Trophoblast cell (in vitro differentiated cells and primary cell): ENCODE data around the gene CEACAM1.

ENCODE experiments used
- DNase-seq, 2 donors: peaks; one replicate each; pipeline ENCODE4 v3.0.0-alpha.2; 2016
- H2AFZ ChIP-seq: 2 replicates; pipeline ENCODE4 v1.6.1; 2013; ENCODE audit warnings: low read length, moderate library complexity, mild to moderate bottlenecking; ENCODE audit not compliant: insufficient read depth, poor library complexity
- H2AK5ac ChIP-seq: 2 replicates; pipeline ENCODE4 v1.6.1; 2013; ENCODE audit warnings: mild to moderate bottlenecking, low read length
- H2BK120ac ChIP-seq: 2 replicates; pipeline ENCODE4 v1.6.1; 2013; ENCODE audit warnings: low read length, mild to moderate bottlenecking, moderate library complexity; ENCODE audit not compliant: insufficient read depth, poor library complexity
- H2BK12ac ChIP-seq: 2 replicates; pipeline ENCODE4 v1.6.1; 2013; ENCODE audit warnings: mild to moderate bottlenecking, low read length, moderate library complexity
- H2BK5ac ChIP-seq: 2 replicates; pipeline ENCODE4 v1.6.1; 2013; ENCODE audit warnings: low read length, low read depth, moderate library complexity, mild to moderate bottlenecking; ENCODE audit not compliant: poor library complexity
- H3K14ac ChIP-seq: 2 replicates; pipeline ENCODE4 v1.6.1; 2013; ENCODE audit warnings: mild to moderate bottlenecking, low read length
- H3K18ac ChIP-seq: 2 replicates; pipeline ENCODE4 v1.6.1; 2013; ENCODE audit warnings: mild to moderate bottlenecking, low read length
- H3K23ac ChIP-seq: 2 replicates; pipeline ENCODE4 v1.6.1; 2013; ENCODE audit warnings: low read length
- H3K27ac ChIP-seq: 2 replicates; pipeline ENCODE4 v1.5.1; 2013; ENCODE audit warnings: low read depth, mild to moderate bottlenecking, inconsistent platforms, low read length, moderate library complexity
- H3K27me3 ChIP-seq: 2 replicates; pipeline ENCODE4 v1.6.1; 2013; ENCODE audit warnings: inconsistent platforms, mild to moderate bottlenecking, low read length, moderate library complexity; ENCODE audit not compliant: insufficient read depth
- H3K36me3 ChIP-seq, 2 experiments: 1 replicate in 1 of 2; 2 replicates in 1 of 2; pipeline ENCODE4 v1.6.1; 2013; ENCODE audit warnings: low read length in 2 of 2, mild to moderate bottlenecking in 2 of 2, moderate library complexity in 1 of 2; ENCODE audit not compliant: insufficient read depth in 2 of 2, control insufficient read depth in 1 of 2
- H3K4ac ChIP-seq: 2 replicates; pipeline ENCODE4 v1.6.1; 2013; ENCODE audit warnings: low read depth, mild to moderate bottlenecking, low read length, moderate library complexity
- H3K4me1 ChIP-seq, 2 experiments: 1 replicate in 1 of 2; 2 replicates in 1 of 2; pipeline ENCODE4 v1.6.1; 2013; ENCODE audit warnings: low read length in 2 of 2, mild to moderate bottlenecking in 2 of 2, moderate library complexity in 1 of 2; ENCODE audit not compliant: insufficient read depth in 2 of 2, control insufficient read depth in 1 of 2
- H3K4me2 ChIP-seq: 2 replicates; pipeline ENCODE4 v1.6.1; 2013; ENCODE audit warnings: inconsistent platforms, mild to moderate bottlenecking, low read length, moderate library complexity
- H3K4me3 ChIP-seq: 2 replicates; pipeline ENCODE4 v1.5.1; 2013; ENCODE audit warnings: mild to moderate bottlenecking, low read depth, low read length, inconsistent platforms
- H3K79me1 ChIP-seq: one replicate; pipeline ENCODE4 v1.6.1; 2013; ENCODE audit warnings: low read length
- H3K79me2 ChIP-seq: 2 replicates; pipeline ENCODE4 v1.6.1; 2013; ENCODE audit warnings: low read length, mild to moderate bottlenecking; ENCODE audit not compliant: control insufficient read depth, insufficient read depth, poor library complexity
- H3K9ac ChIP-seq: 2 replicates; pipeline ENCODE4 v1.6.1; 2013; ENCODE audit warnings: mild to moderate bottlenecking, low read length
- H3K9me3 ChIP-seq: 2 replicates; pipeline ENCODE4 v1.6.1; 2013; ENCODE audit warnings: low read depth, mild to moderate bottlenecking, control low read depth, inconsistent platforms, low read length; ENCODE audit not compliant: insufficient read depth
- H4K12ac ChIP-seq: 2 replicates; pipeline ENCODE4 v1.6.1; 2013; ENCODE audit warnings: low read depth, mild to moderate bottlenecking, low read length, moderate library complexity
- H4K8ac ChIP-seq: 2 replicates; pipeline ENCODE4 v1.6.1; 2013; ENCODE audit warnings: low read depth, mild to moderate bottlenecking, low read length, moderate library complexity
- H4K91ac ChIP-seq: one replicate; pipeline ENCODE4 v1.6.1; 2013; ENCODE audit warnings: low read depth, mild to moderate bottlenecking, low read length, moderate library complexity
- WGBS: extraction: QIAGEN DNeasy Blood & Tissue Kit; methylation state at CpG from one replicate; pipeline ENCODE4 v1.1.7; 2013; ENCODE audit warnings: missing lambda C conversion rate; ENCODE audit not compliant: insufficient read length, insufficient coverage; ENCODE audit errors: extremely low coverage; 5-methylcytosine and 5-hydroxymethylcytosine counted together

The CEACAM1 gene

GRCh38 chr19:42571116-42571515 lies 42.8 kb upstream of the CEACAM1 start:
- no peaks in the 10 kb centered on the region for H3K4me1 ChIP-seq
- H4K8ac ChIP-seq: no peak overlapping the region
- H3K79me2 ChIP-seq: no peaks in the 10 kb centered on the region
- no peak overlapping the region for H3K27ac ChIP-seq
- no peak overlapping the region for H2BK5ac ChIP-seq
- no peak overlapping the region for H3K18ac ChIP-seq
- H2AFZ ChIP-seq: no peak overlapping the region
- no peaks in the 10 kb centered on the region for H3K36me3 ChIP-seq
- H3K9ac ChIP-seq: no peak overlapping the region
- no peak overlapping the region for H2BK120ac ChIP-seq
- H3K27me3 ChIP-seq: no peaks in the 10 kb centered on the region
- no peak overlapping the region for H3K4me2 ChIP-seq
- no peak overlapping the region for H3K4ac ChIP-seq
- no peak overlapping the region for H4K91ac ChIP-seq
- no peak overlapping the region for H3K23ac ChIP-seq
- H2BK12ac ChIP-seq: no peak overlapping the region
- no peak overlapping the region for H3K14ac ChIP-seq
- WGBS: no CpG with 5 or more reads among the region's 2 CpGs
- H3K4me3 ChIP-seq: no peak overlapping the region
- H4K12ac ChIP-seq: no peak overlapping the region
- no peaks in the 10 kb centered on the region for H3K79me1 ChIP-seq
- H2AK5ac ChIP-seq: no peak overlapping the region
- peak; percentile 80 to 87 for DNase-seq
- no peaks in the 10 kb centered on the region for H3K9me3 ChIP-seq

GRCh38 chr19:42569193-42569592 lies 40.9 kb upstream of the CEACAM1 start:
- Histone ChIP-seq H3K27ac (no peak overlapping the region), H3K4ac (no peak overlapping the region), H4K12ac (no peak overlapping the region), H4K8ac (no peak overlapping the region), H3K14ac (no peak overlapping the region), H3K4me1 (no peaks in the 10 kb centered on the region), H3K79me1 (no peaks in the 10 kb centered on the region), H2BK120ac (no peak overlapping the region), H3K18ac (no peak overlapping the region), H2AFZ (no peak overlapping the region), H2BK5ac (no peak overlapping the region), H3K27me3 (no peaks in the 10 kb centered on the region), H3K36me3 (no peaks in the 10 kb centered on the region), H2AK5ac (no peak overlapping the region), H3K4me3 (no peak overlapping the region), H4K91ac (no peak overlapping the region), H3K9me3 (no peaks in the 10 kb centered on the region), H3K23ac (no peak overlapping the region), H3K9ac (no peak overlapping the region), H2BK12ac (no peak overlapping the region), H3K79me2 (no peaks in the 10 kb centered on the region), H3K4me2 (no peak overlapping the region)
- no CpG with 5 or more reads among the region's 2 CpGs for WGBS
- no peak for DNase-seq

- Histone ChIP-seq H4K91ac (no peak overlapping the region), H3K23ac (no peak overlapping the region), H3K14ac (no peak overlapping the region), H4K8ac (no peak overlapping the region), H3K4me2 (no peak overlapping the region), H3K9me3 (no peaks in the 10 kb centered on the region), H3K9ac (no peak overlapping the region), H2BK12ac (no peak overlapping the region), H4K12ac (no peak overlapping the region), H2BK120ac (no peak overlapping the region), H2AK5ac (no peak overlapping the region), H3K27me3 (no peaks in the 10 kb centered on the region), H3K18ac (no peak overlapping the region), H3K79me1 (no peaks in the 10 kb centered on the region), H3K4ac (no peak overlapping the region), H2BK5ac (no peak overlapping the region), H3K36me3 (no peaks in the 10 kb centered on the region), H2AFZ (no peak overlapping the region), H3K4me3 (no peak overlapping the region), H3K79me2 (no peaks in the 10 kb centered on the region), H3K4me1 (no peaks in the 10 kb centered on the region), H3K27ac (no peak overlapping the region)
- WGBS: no CpG with 5 or more reads among the region's 4 CpGs
- peak in 1 of 2 donors; percentile 6 for DNase-seq
Observed at GRCh38 chr19:42568006-42568405, 39.7 kb upstream of the CEACAM1 start.

- DNase-seq: no peak
- Histone ChIP-seq H3K4ac (no peak overlapping the region), H3K36me3 (no peaks in the 10 kb centered on the region), H3K4me2 (no peak overlapping the region), H3K23ac (no peak overlapping the region), H2BK12ac (no peak overlapping the region), H2AK5ac (no peak overlapping the region), H2AFZ (no peak overlapping the region), H4K91ac (no peak overlapping the region), H2BK5ac (no peak overlapping the region), H3K9me3 (no peaks in the 10 kb centered on the region), H3K27ac (no peak overlapping the region), H3K14ac (no peak overlapping the region), H3K18ac (no peak overlapping the region), H4K12ac (no peak overlapping the region), H3K4me1 (no peaks in the 10 kb centered on the region), H3K4me3 (no peak overlapping the region), H4K8ac (no peak overlapping the region), H3K79me1 (no peaks in the 10 kb centered on the region), H3K27me3 (no peaks in the 10 kb centered on the region), H3K79me2 (no peaks in the 10 kb centered on the region), H2BK120ac (no peak overlapping the region), H3K9ac (no peak overlapping the region)
- WGBS: no CpG with 5 or more reads among the region's 4 CpGs
Observed at GRCh38 chr19:42567567-42567966, 39.3 kb upstream of the CEACAM1 start.
